HUES6 (cell line): Measurements from ENCODE around the gene CHCHD4.

Source experiments
- H3K27ac ChIP-seq: 2 replicates; pipeline ENCODE4 v1.7.0; 2013; ENCODE audit warnings: low read depth, mild to moderate bottlenecking, low read length, inconsistent platforms
- H3K27me3 ChIP-seq: 2 replicates; pipeline ENCODE4 v1.6.1; 2013; ENCODE audit warnings: low read length; ENCODE audit not compliant: control insufficient read depth, insufficient read depth
- H3K36me3 ChIP-seq: 2 replicates; pipeline ENCODE4 v1.6.1; 2013; ENCODE audit warnings: low read length; ENCODE audit not compliant: control insufficient read depth, insufficient read depth
- H3K4me1 ChIP-seq: 2 replicates; pipeline ENCODE4 v1.6.1; 2013; ENCODE audit warnings: low read length; ENCODE audit not compliant: control insufficient read depth, insufficient read depth
- H3K4me3 ChIP-seq: 2 replicates; pipeline ENCODE4 v1.5.1; 2013; ENCODE audit warnings: low read depth, low read length
- H3K9ac ChIP-seq: one replicate; pipeline ENCODE4 v1.6.1; 2013; ENCODE audit warnings: mild to moderate bottlenecking, low read length
- H3K9me3 ChIP-seq: 2 replicates; pipeline ENCODE4 v1.6.1; 2013; ENCODE audit warnings: low read depth, low read length; ENCODE audit not compliant: control insufficient read depth, insufficient read depth

The CHCHD4 gene

GRCh38 chr3:14141602-14142341, 17.1 kb upstream of the CHCHD4 start:
- peaks cover 34% of the 10 kb centered on the region for H3K4me1 ChIP-seq
- no peaks in the 10 kb centered on the region for H3K27me3 ChIP-seq
- H3K36me3 ChIP-seq, result peaks cover 73% of the 10 kb centered on the region
- H3K27ac ChIP-seq, result no peak overlapping the region
- H3K4me3 ChIP-seq, result no peak overlapping the region
- H3K9ac ChIP-seq, result no peak overlapping the region
- H3K9me3 ChIP-seq, result no peaks in the 10 kb centered on the region

- Histone ChIP-seq H3K4me1 (peaks cover 34% of the 10 kb centered on the region), H3K9ac (no peak overlapping the region), H3K27me3 (no peaks in the 10 kb centered on the region), H3K9me3 (no peaks in the 10 kb centered on the region), H3K36me3 (peaks cover 73% of the 10 kb centered on the region), H3K27ac (no peak overlapping the region), H3K4me3 (no peak overlapping the region)
Measured at GRCh38 chr3:14141144-14141543, 16.5 kb upstream of the CHCHD4 start.

GRCh38 chr3:14140668-14141067, 16.0 kb upstream of the CHCHD4 start:
- peaks cover 34% of the 10 kb centered on the region for H3K4me1 ChIP-seq
- no peak overlapping the region for H3K9ac ChIP-seq
- no peaks in the 10 kb centered on the region for H3K27me3 ChIP-seq
- H3K27ac ChIP-seq, result no peak overlapping the region; the same call in 1 of the 2 replicates
- H3K36me3 ChIP-seq, result peaks cover 73% of the 10 kb centered on the region
- H3K4me3 ChIP-seq, result no peak overlapping the region
- no peaks in the 10 kb centered on the region for H3K9me3 ChIP-seq

GRCh38 chr3:14139771-14140170, 15.1 kb upstream of the CHCHD4 start:
- Histone ChIP-seq H3K4me1 (peaks cover 27% of the 10 kb centered on the region), H3K9ac (no peak overlapping the region), H3K27ac (peak overlapping the region; percentile 35; the same call in 1 of the 2 replicates), H3K36me3 (peaks cover 76% of the 10 kb centered on the region), H3K27me3 (no peaks in the 10 kb centered on the region), H3K9me3 (no peaks in the 10 kb centered on the region), H3K4me3 (no peak overlapping the region)

GRCh38 chr3:14138878-14139655, 14.4 kb upstream of the CHCHD4 start:
- Histone ChIP-seq H3K9me3 (no peaks in the 10 kb centered on the region), H3K9ac (no peak overlapping the region), H3K36me3 (peaks cover 83% of the 10 kb centered on the region), H3K27me3 (no peaks in the 10 kb centered on the region), H3K4me3 (no peak overlapping the region), H3K4me1 (peaks cover 21% of the 10 kb centered on the region), H3K27ac (no peak overlapping the region)

- H3K27ac ChIP-seq, result no peak overlapping the region
- H3K9me3 ChIP-seq, result no peaks in the 10 kb centered on the region
- H3K4me1 ChIP-seq, result peaks cover 13% of the 10 kb centered on the region; the same call in 1 of the 2 replicates
- H3K36me3 ChIP-seq, result peaks cover 90% of the 10 kb centered on the region
- no peak overlapping the region for H3K4me3 ChIP-seq
- H3K9ac ChIP-seq, result no peak overlapping the region
- H3K27me3 ChIP-seq, result no peaks in the 10 kb centered on the region
Measured at GRCh38 chr3:14138109-14138877, 13.6 kb upstream of the CHCHD4 start.

GRCh38 chr3:14137445-14137844, 12.8 kb upstream of the CHCHD4 start:
- H3K36me3 ChIP-seq, result peaks cover 96% of the 10 kb centered on the region
- H3K9ac ChIP-seq, result no peak overlapping the region

GRCh38 chr3:14137004-14137403, 12.3 kb upstream of the CHCHD4 start:
- Histone ChIP-seq H3K9me3 (no peaks in the 10 kb centered on the region), H3K9ac (no peak overlapping the region), H3K4me3 (no peak overlapping the region), H3K4me1 (peaks cover under 1% of the 10 kb centered on the region; the same call in 1 of the 2 replicates), H3K27me3 (no peaks in the 10 kb centered on the region), H3K36me3 (peaks cover 98% of the 10 kb centered on the region), H3K27ac (no peak overlapping the region)

More at GRCh38 chr3:14137445-14137844, 12.8 kb upstream of the CHCHD4 start:
- no peak overlapping the region for H3K27ac ChIP-seq
- no peaks in the 10 kb centered on the region for H3K27me3 ChIP-seq
- peaks cover 5% of the 10 kb centered on the region; the same call in 1 of the 2 replicates for H3K4me1 ChIP-seq
- no peaks in the 10 kb centered on the region for H3K9me3 ChIP-seq
- H3K4me3 ChIP-seq, result no peak overlapping the region

- no peaks in the 10 kb centered on the region for H3K9me3 ChIP-seq
Measured at GRCh38 chr3:14135581-14135980, 10.9 kb upstream of the CHCHD4 start.

GRCh38 chr3:14134291-14134690, 9.6 kb upstream of the CHCHD4 start:
- Histone ChIP-seq H3K9ac (no peak overlapping the region), H3K4me1 (no peaks in the 10 kb centered on the region), H3K27ac (no peak overlapping the region), H3K4me3 (no peak overlapping the region), H3K36me3 (peaks cover 98% of the 10 kb centered on the region), H3K27me3 (no peaks in the 10 kb centered on the region), H3K9me3 (no peaks in the 10 kb centered on the region)

More at GRCh38 chr3:14135581-14135980, 10.9 kb upstream of the CHCHD4 start:
- H3K36me3 ChIP-seq, result peaks cover 98% of the 10 kb centered on the region
- no peaks in the 10 kb centered on the region for H3K27me3 ChIP-seq
- H3K4me3 ChIP-seq, result no peak overlapping the region
- no peak overlapping the region for H3K9ac ChIP-seq
- no peaks in the 10 kb centered on the region for H3K4me1 ChIP-seq
- H3K27ac ChIP-seq, result no peak overlapping the region
